ENCODE measurements around the gene ZDHHC22.
A peak's percentile ranks its signal among the peaks of the same experiment; 100 is the strongest.

The ZDHHC22 gene

GRCh38 chr14:77110286-77110685, 31.3 kb downstream of the ZDHHC22 start:
- no peak overlapping the region for H3K4me3 Mint-ChIP-seq
- H3K9me3 Mint-ChIP-seq, result no peaks in the 10 kb centered on the region
- ATAC-seq (replicated peaks), result no peak
- peaks cover 40 to 51% of the 10 kb centered on the region in 2 donors for H3K36me3 Mint-ChIP-seq
- no peak overlapping the region for H3K27ac Mint-ChIP-seq
- DNase-seq, result no peak
- peaks cover 0 to 14% of the 10 kb centered on the region in 2 donors for H3K4me1 Mint-ChIP-seq
- H3K27me3 Mint-ChIP-seq, result no peaks in the 10 kb centered on the region

GRCh38 chr14:77109656-77110055, 31.9 kb downstream of the ZDHHC22 start:
- Mint-ChIP-seq H3K36me3 (peaks cover 40 to 51% of the 10 kb centered on the region in 2 donors), H3K4me3 (no peak overlapping the region), H3K27me3 (no peaks in the 10 kb centered on the region), H3K4me1 (peaks cover 3 to 18% of the 10 kb centered on the region in 2 donors), H3K9me3 (no peaks in the 10 kb centered on the region), H3K27ac (no peak overlapping the region)
- DNase-seq (no peak), ATAC-seq (replicated peaks) (no peak)

GRCh38 chr14:77108753-77109152, 32.8 kb downstream of the ZDHHC22 start:
- ATAC-seq (replicated peaks), result no peak
- H3K36me3 Mint-ChIP-seq, result peaks cover 35 to 50% of the 10 kb centered on the region in 2 donors
- no peak overlapping the region for H3K27ac Mint-ChIP-seq

GRCh38 chr14:77107228-77107627, 34.4 kb downstream of the ZDHHC22 start:
- DNase-seq (no peak), ATAC-seq (replicated peaks) (no peak)
- H3K4me1 Mint-ChIP-seq, result peaks cover 9 to 31% of the 10 kb centered on the region in 2 donors
- H3K9me3 Mint-ChIP-seq, result no peaks in the 10 kb centered on the region
- no peaks in the 10 kb centered on the region for H3K27me3 Mint-ChIP-seq
- peaks cover 28 to 41% of the 10 kb centered on the region in 2 donors for H3K36me3 Mint-ChIP-seq
- H3K27ac Mint-ChIP-seq, result no peak overlapping the region
- H3K4me3 Mint-ChIP-seq, result no peak overlapping the region

More at GRCh38 chr14:77108753-77109152, 32.8 kb downstream of the ZDHHC22 start:
- no peak for DNase-seq
- Mint-ChIP-seq H3K4me3 (no peak overlapping the region), H3K9me3 (no peaks in the 10 kb centered on the region), H3K4me1 (peaks cover 8 to 25% of the 10 kb centered on the region in 2 donors), H3K27me3 (no peaks in the 10 kb centered on the region)

GRCh38 chr14:77106666-77107065, 34.9 kb downstream of the ZDHHC22 start:
- no peak overlapping the region for H3K27ac Mint-ChIP-seq
- no peaks in the 10 kb centered on the region for H3K9me3 Mint-ChIP-seq
- no peaks in the 10 kb centered on the region for H3K27me3 Mint-ChIP-seq
- peaks cover 25 to 38% of the 10 kb centered on the region in 2 donors for H3K36me3 Mint-ChIP-seq
- no peak overlapping the region for H3K4me3 Mint-ChIP-seq
- ATAC-seq (replicated peaks), result no peak
- H3K4me1 Mint-ChIP-seq, result peaks cover 11 to 36% of the 10 kb centered on the region in 2 donors
- no peak for DNase-seq

GRCh38 chr14:77105145-77105939, 36.2 kb downstream of the ZDHHC22 start:
- H3K9me3 Mint-ChIP-seq, result no peaks in the 10 kb centered on the region
- H3K36me3 Mint-ChIP-seq, result peaks cover 25 to 31% of the 10 kb centered on the region in 2 donors
- no peak overlapping the region for H3K4me3 Mint-ChIP-seq
- DNase-seq (no peak), ATAC-seq (replicated peaks) (no peak)
- H3K4me1 Mint-ChIP-seq, result peaks cover 18 to 49% of the 10 kb centered on the region in 2 donors
- H3K27me3 Mint-ChIP-seq, result no peaks in the 10 kb centered on the region
- H3K27ac Mint-ChIP-seq, result no peak overlapping the region

- H3K4me3 Mint-ChIP-seq, result no peak overlapping the region
- no peaks in the 10 kb centered on the region for H3K9me3 Mint-ChIP-seq
- peaks cover 23 to 59% of the 10 kb centered on the region in 2 donors for H3K4me1 Mint-ChIP-seq
- ATAC-seq (replicated peaks) (no peak), DNase-seq (no peak)
- no peaks in the 10 kb centered on the region for H3K27me3 Mint-ChIP-seq
- H3K27ac Mint-ChIP-seq, result peak overlapping the region; percentile 49
- H3K36me3 Mint-ChIP-seq, result peaks cover 19 to 31% of the 10 kb centered on the region in 2 donors
These were observed 37.2 kb downstream of the ZDHHC22 start for GRCh38 chr14:77104393-77104792.

- H3K27ac Mint-ChIP-seq, result no peak overlapping the region
These were observed 37.6 kb downstream of the ZDHHC22 start for GRCh38 chr14:77103951-77104350.

GRCh38 chr14:77103475-77103874, 38.1 kb downstream of the ZDHHC22 start:
- no peak overlapping the region for H3K4me3 Mint-ChIP-seq
- H3K36me3 Mint-ChIP-seq, result peaks cover 12 to 25% of the 10 kb centered on the region in 2 donors
- no peaks in the 10 kb centered on the region for H3K27me3 Mint-ChIP-seq
- H3K4me1 Mint-ChIP-seq, result peaks cover 31 to 63% of the 10 kb centered on the region in 2 donors
- H3K9me3 Mint-ChIP-seq, result no peaks in the 10 kb centered on the region
- ATAC-seq (replicated peaks) (no peak), DNase-seq (no peak)
- no peak overlapping the region for H3K27ac Mint-ChIP-seq

More at GRCh38 chr14:77103951-77104350, 37.6 kb downstream of the ZDHHC22 start:
- H3K9me3 Mint-ChIP-seq, result no peaks in the 10 kb centered on the region
- peaks cover 28 to 61% of the 10 kb centered on the region in 2 donors for H3K4me1 Mint-ChIP-seq
- H3K27me3 Mint-ChIP-seq, result no peaks in the 10 kb centered on the region
- ATAC-seq (replicated peaks) (no peak), DNase-seq (no peak)
- H3K36me3 Mint-ChIP-seq, result peaks cover 17 to 30% of the 10 kb centered on the region in 2 donors
- no peak overlapping the region for H3K4me3 Mint-ChIP-seq

- DNase-seq (no peak), ATAC-seq (replicated peaks) (no peak)
- no peak overlapping the region for H3K4me3 Mint-ChIP-seq
- H3K36me3 Mint-ChIP-seq, result peaks cover 8 to 22% of the 10 kb centered on the region in 2 donors
- H3K4me1 Mint-ChIP-seq, result peaks cover 38 to 70% of the 10 kb centered on the region in 2 donors
- H3K9me3 Mint-ChIP-seq, result no peaks in the 10 kb centered on the region
- H3K27me3 Mint-ChIP-seq, result no peaks in the 10 kb centered on the region
- no peak overlapping the region for H3K27ac Mint-ChIP-seq
These were observed 39.4 kb downstream of the ZDHHC22 start for GRCh38 chr14:77102154-77102553.

- Mint-ChIP-seq H3K9me3 (no peaks in the 10 kb centered on the region), H3K36me3 (peaks cover 2 to 14% of the 10 kb centered on the region in 2 donors), H3K27me3 (no peaks in the 10 kb centered on the region), H3K27ac (no peak overlapping the region), H3K4me1 (peaks cover 41 to 82% of the 10 kb centered on the region in 2 donors), H3K4me3 (no peak overlapping the region)
- ATAC-seq (replicated peaks) (no peak), DNase-seq (no peak)
These were observed 40.6 kb downstream of the ZDHHC22 start for GRCh38 chr14:77100961-77101360.

- Mint-ChIP-seq H3K27ac (no peak overlapping the region), H3K9me3 (no peaks in the 10 kb centered on the region), H3K4me3 (peak overlapping the region; percentile 95 to 98), H3K27me3 (no peaks in the 10 kb centered on the region), H3K36me3 (peaks cover 2 to 13% of the 10 kb centered on the region in 2 donors), H3K4me1 (peaks cover 41 to 82% of the 10 kb centered on the region in 2 donors)
- ATAC-seq (replicated peaks) (no peak), DNase-seq (no peak)
These were observed 42.0 kb downstream of the ZDHHC22 start for GRCh38 chr14:77099425-77100167.

GRCh38 chr14:77098529-77099353, 42.9 kb downstream of the ZDHHC22 start:
- Mint-ChIP-seq H3K4me1 (peaks cover 37 to 76% of the 10 kb centered on the region in 2 donors), H3K9me3 (no peaks in the 10 kb centered on the region), H3K27me3 (no peaks in the 10 kb centered on the region), H3K36me3 (peaks cover 2 to 6% of the 10 kb centered on the region in 2 donors), H3K27ac (peak overlapping the region; percentile 99), H3K4me3 (peak overlapping the region; percentile 95 to 98)
- ATAC-seq (replicated peaks) (no peak), DNase-seq (no peak)
